Osteoblast (primary cell): ENCODE measurements around the gene CHCHD2. TPM values are rescaled to one million over a fixed set of nuclear protein-coding genes. Genes with fewer than 3 reads are reported as not detected.
"Not testable (repeated sequence)": the region's sequence is repeated elsewhere in the genome, so short reads cannot be mapped to it uniquely, and the experiment has no call there.

ENCODE experiments used
- DNase-seq: peaks from one replicate; pipeline ENCODE4 v3.0.0; 2011; ENCODE audit warnings: low spot score, mixed read lengths; ENCODE audit not compliant: insufficient read length; ENCODE audit errors: missing footprints
- H2AFZ ChIP-seq: 2 replicates; pipeline ENCODE4 v1.6.0; 2011; ENCODE audit warnings: mild to moderate bottlenecking, low read length
- H3K27ac ChIP-seq: 2 replicates; pipeline ENCODE4 v1.5.1; 2011; ENCODE audit warnings: mild to moderate bottlenecking, low read depth, low read length, moderate library complexity
- H3K27me3 ChIP-seq: 2 replicates; pipeline ENCODE4 v1.6.0; 2012; ENCODE audit warnings: mild to moderate bottlenecking, control low read depth, inconsistent platforms, low read length, moderate library complexity; ENCODE audit not compliant: insufficient read depth
- H3K36me3 ChIP-seq: 2 replicates; pipeline ENCODE4 v1.5.1; 2011; ENCODE audit warnings: mild to moderate bottlenecking, low read length, control low read depth, moderate library complexity; ENCODE audit not compliant: insufficient read depth
- H3K4me1 ChIP-seq: 2 replicates; pipeline ENCODE4 v1.5.1; 2011; ENCODE audit warnings: mild to moderate bottlenecking, low read length, control low read depth, moderate library complexity; ENCODE audit not compliant: insufficient read depth
- H3K4me2 ChIP-seq: 2 replicates; pipeline ENCODE4 v1.6.0; 2011; ENCODE audit warnings: mild to moderate bottlenecking, low read length; ENCODE audit not compliant: insufficient read depth
- H3K4me3 ChIP-seq: fragments of 200-600 bp; sonication (generic); 3 replicates; pipeline ENCODE4 v1.5.1; 2012; ENCODE audit warnings: mild to moderate bottlenecking, low read length, inconsistent platforms; ENCODE audit not compliant: insufficient read depth
- H3K79me2 ChIP-seq: 2 replicates; pipeline ENCODE4 v1.6.0; 2012; ENCODE audit warnings: mild to moderate bottlenecking, low read length, control low read depth, inconsistent platforms; ENCODE audit not compliant: insufficient read depth
- H3K9me3 ChIP-seq: 2 replicates; pipeline ENCODE4 v1.5.1; 2011; ENCODE audit warnings: low read depth, low read length, control low read depth
- H4K20me1 ChIP-seq: 2 replicates; pipeline ENCODE4 v1.6.0; 2012; ENCODE audit warnings: mild to moderate bottlenecking, low read length, control low read depth; ENCODE audit not compliant: insufficient read depth
- total RNA-seq: library from RNA; depleted of rRNA; stranded (reverse); fragments of >200 nt; gene quantifications from 2 replicates; pipeline ENCODE4 v1.2.3, GENCODE V29; 2012
- TF ChIP-seq, protein P1 (sequence below): IDR thresholded peaks from 2 replicates; pipeline ENCODE4 v1.5.1; 2011; ENCODE audit warnings: mild to moderate bottlenecking, low read depth, low read length, moderate library complexity; ENCODE audit errors: extremely low read depth

CHCHD2 gene
- total RNA-seq, 1 donor = 202 TPM

GRCh38 chr7:56087445-56087844 lies 18.8 kb downstream of the CHCHD2 start:
- Histone ChIP-seq H3K4me1 (peaks cover 3% of the 10 kb centered on the region), H3K9me3 (no peaks in the 10 kb centered on the region), H3K27me3 (no peaks in the 10 kb centered on the region), H3K4me3 (no peak overlapping the region), H3K79me2 (no peaks in the 10 kb centered on the region), H2AFZ (no peak overlapping the region), H4K20me1 (no peaks in the 10 kb centered on the region), H3K27ac (no peak overlapping the region), H3K36me3 (peaks cover 3% of the 10 kb centered on the region), H3K4me2 (no peak overlapping the region)
- peak; percentile 18 for DNase-seq
- TF ChIP-seq, protein P1, sequence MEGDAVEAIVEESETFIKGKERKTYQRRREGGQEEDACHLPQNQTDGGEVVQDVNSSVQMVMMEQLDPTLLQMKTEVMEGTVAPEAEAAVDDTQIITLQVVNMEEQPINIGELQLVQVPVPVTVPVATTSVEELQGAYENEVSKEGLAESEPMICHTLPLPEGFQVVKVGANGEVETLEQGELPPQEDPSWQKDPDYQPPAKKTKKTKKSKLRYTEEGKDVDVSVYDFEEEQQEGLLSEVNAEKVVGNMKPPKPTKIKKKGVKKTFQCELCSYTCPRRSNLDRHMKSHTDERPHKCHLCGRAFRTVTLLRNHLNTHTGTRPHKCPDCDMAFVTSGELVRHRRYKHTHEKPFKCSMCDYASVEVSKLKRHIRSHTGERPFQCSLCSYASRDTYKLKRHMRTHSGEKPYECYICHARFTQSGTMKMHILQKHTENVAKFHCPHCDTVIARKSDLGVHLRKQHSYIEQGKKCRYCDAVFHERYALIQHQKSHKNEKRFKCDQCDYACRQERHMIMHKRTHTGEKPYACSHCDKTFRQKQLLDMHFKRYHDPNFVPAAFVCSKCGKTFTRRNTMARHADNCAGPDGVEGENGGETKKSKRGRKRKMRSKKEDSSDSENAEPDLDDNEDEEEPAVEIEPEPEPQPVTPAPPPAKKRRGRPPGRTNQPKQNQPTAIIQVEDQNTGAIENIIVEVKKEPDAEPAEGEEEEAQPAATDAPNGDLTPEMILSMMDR = no peak

DNA sequence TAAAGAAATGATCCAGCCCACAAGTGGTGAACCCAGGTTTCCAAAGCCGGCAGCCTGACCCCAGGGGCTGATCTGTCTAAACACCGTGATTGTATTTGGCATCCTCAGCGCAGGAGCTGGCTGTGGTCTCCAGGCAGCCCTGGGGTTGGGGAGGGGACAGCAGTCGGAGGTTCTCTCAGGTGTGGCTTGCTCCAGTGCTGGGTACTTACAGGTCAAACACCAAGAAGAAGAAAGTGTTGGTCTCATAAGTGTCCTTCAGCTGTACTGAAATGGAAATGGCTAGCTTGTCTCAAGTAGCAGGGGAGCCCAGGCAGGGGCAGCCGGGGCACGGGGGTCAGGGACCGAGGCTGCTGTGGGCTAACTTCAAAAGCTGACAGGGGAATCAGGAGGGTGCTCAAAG lies 19.5 kb downstream of the CHCHD2 start:
- Histone ChIP-seq H3K27ac (no peak overlapping the region), H3K27me3 (no peaks in the 10 kb centered on the region), H2AFZ (no peak overlapping the region), H3K4me2 (no peak overlapping the region), H4K20me1 (no peaks in the 10 kb centered on the region), H3K79me2 (no peaks in the 10 kb centered on the region), H3K4me3 (no peak overlapping the region), H3K9me3 (no peaks in the 10 kb centered on the region), H3K36me3 (peaks cover 5% of the 10 kb centered on the region), H3K4me1 (no peaks in the 10 kb centered on the region)
- DNase-seq = no peak
- TF ChIP-seq, protein P1 = no peak

GRCh38 chr7:56083150-56083785 lies 23.0 kb downstream of the CHCHD2 start:
- no peak overlapping the region for H2AFZ ChIP-seq

GRCh38 chr7:56081626-56082340 lies 24.5 kb downstream of the CHCHD2 start:
- H3K4me1 ChIP-seq = peaks cover 12% of the 10 kb centered on the region
- H3K9me3 ChIP-seq = no peaks in the 10 kb centered on the region
- no peak overlapping the region for H3K4me2 ChIP-seq
- H3K36me3 ChIP-seq = peaks cover 24% of the 10 kb centered on the region
- no peak for DNase-seq
- no peaks in the 10 kb centered on the region for H3K27me3 ChIP-seq
- H3K79me2 ChIP-seq = no peaks in the 10 kb centered on the region
- peaks cover 3% of the 10 kb centered on the region for H4K20me1 ChIP-seq
- H3K27ac ChIP-seq = no peak overlapping the region
- no peak overlapping the region for H3K4me3 ChIP-seq
- no peak overlapping the region for H2AFZ ChIP-seq
- TF ChIP-seq, protein P1 = no peak

More at GRCh38 chr7:56083150-56083785, 23.0 kb downstream of the CHCHD2 start:
- H3K79me2 ChIP-seq = no peaks in the 10 kb centered on the region
- peaks cover 12% of the 10 kb centered on the region for H3K4me1 ChIP-seq
- peak; percentile 30 for DNase-seq
- H4K20me1 ChIP-seq = peaks cover 3% of the 10 kb centered on the region
- H3K27ac ChIP-seq = no peak overlapping the region
- H3K27me3 ChIP-seq = no peaks in the 10 kb centered on the region
- no peak overlapping the region for H3K4me2 ChIP-seq
- peaks cover 16% of the 10 kb centered on the region for H3K36me3 ChIP-seq
- TF ChIP-seq, protein P1 = no peak
- H3K4me3 ChIP-seq = no peak overlapping the region
- no peaks in the 10 kb centered on the region for H3K9me3 ChIP-seq

- not testable (repeated sequence) for H3K4me2 ChIP-seq, H3K9me3 ChIP-seq, DNase-seq, H4K20me1 ChIP-seq, H3K27me3 ChIP-seq, H3K4me3 ChIP-seq, H3K27ac ChIP-seq, H3K79me2 ChIP-seq, H2AFZ ChIP-seq
- H3K4me1 ChIP-seq = peaks cover 12% of the 10 kb centered on the region
- H3K36me3 ChIP-seq = peaks cover 24% of the 10 kb centered on the region
Observed at GRCh38 chr7:56080726-56081435, 25.4 kb downstream of the CHCHD2 start.
